Chondrocyte (in vitro differentiated cells): Measurements from ENCODE around the gene SRGAP1. TPM values are rescaled to one million over a fixed set of nuclear protein-coding genes. Genes with fewer than 3 reads are reported as not detected.

Source experiments
- DNase-seq: peaks from one replicate; pipeline ENCODE4 v3.0.0; 2021; ENCODE audit warnings: mixed read lengths, low spot score
- H3K27ac Mint-ChIP-seq: one replicate; pipeline ENCODE4 v1.8.0; 2021; ENCODE audit warnings: mild to moderate bottlenecking, moderate library complexity, mixed read lengths; ENCODE audit not compliant: unreplicated experiment
- H3K27me3 Mint-ChIP-seq: 2 replicates; pipeline ENCODE4 v1.8.0; 2021; ENCODE audit warnings: low read depth, mixed read lengths
- H3K36me3 Mint-ChIP-seq: 2 replicates; pipeline ENCODE4 v1.8.0; 2021; ENCODE audit warnings: low read depth, mixed read lengths
- H3K4me1 Mint-ChIP-seq: 2 replicates; pipeline ENCODE4 v1.8.0; 2021; ENCODE audit warnings: low read depth, mild to moderate bottlenecking, mixed read lengths
- H3K4me3 Mint-ChIP-seq: one replicate; pipeline ENCODE4 v1.8.0; 2021; ENCODE audit warnings: mild to moderate bottlenecking, moderate library complexity, mixed read lengths; ENCODE audit not compliant: unreplicated experiment
- H3K9me3 Mint-ChIP-seq: 2 replicates; pipeline ENCODE4 v1.8.0; 2021; ENCODE audit warnings: low read depth, mixed read lengths
- CTCF ChIP-seq: fragments of 200-600 bp; sonication (generic); IDR thresholded peaks from 2 replicates; pipeline ENCODE4 v1.5.0; 2021; ENCODE audit warnings: antibody characterized with exemption, mild to moderate bottlenecking, moderate library complexity
- total RNA-seq: library from RNA; stranded (reverse); gene quantifications from 3 replicates; pipeline ENCODE4 v1.2.1, GENCODE V29; 2021

Gene SRGAP1
- total RNA-seq, 1 donor from 2014 or later: 13.2 TPM

- Mint-ChIP-seq H3K27ac (no peak overlapping the region), H3K4me1 (peaks cover 42% of the 10 kb centered on the region), H3K36me3 (peaks cover 2% of the 10 kb centered on the region), H3K27me3 (no peaks in the 10 kb centered on the region), H3K4me3 (no peak overlapping the region), H3K9me3 (peaks cover 2% of the 10 kb centered on the region)
- TF ChIP-seq CTCF: no peak
- DNase-seq: no peak
Observed at GRCh38 chr12:63930971-63931370, 86.5 kb downstream of the SRGAP1 start.

- Mint-ChIP-seq H3K27ac (no peak overlapping the region), H3K4me3 (no peak overlapping the region), H3K4me1 (peaks cover 42% of the 10 kb centered on the region), H3K27me3 (no peaks in the 10 kb centered on the region), H3K36me3 (peaks cover 2% of the 10 kb centered on the region), H3K9me3 (peaks cover 2% of the 10 kb centered on the region)
- no peak for DNase-seq
- no peak for TF ChIP-seq CTCF
Observed at GRCh38 chr12:63931703-63932102, 87.2 kb downstream of the SRGAP1 start.

GRCh38 chr12:63934936-63935335 lies 90.4 kb downstream of the SRGAP1 start:
- Mint-ChIP-seq H3K4me1 (peaks cover 43% of the 10 kb centered on the region), H3K9me3 (no peaks in the 10 kb centered on the region), H3K27me3 (no peaks in the 10 kb centered on the region), H3K27ac (peak overlapping the region; percentile 28), H3K4me3 (no peak overlapping the region), H3K36me3 (peaks cover 2% of the 10 kb centered on the region)
- DNase-seq: no peak
- no peak for TF ChIP-seq CTCF

GRCh38 chr12:63935361-63935760 lies 90.9 kb downstream of the SRGAP1 start:
- Mint-ChIP-seq H3K36me3 (peaks cover 2% of the 10 kb centered on the region), H3K4me1 (peaks cover 45% of the 10 kb centered on the region), H3K27ac (peak overlapping the region; percentile 73), H3K27me3 (no peaks in the 10 kb centered on the region), H3K9me3 (no peaks in the 10 kb centered on the region), H3K4me3 (no peak overlapping the region)
- TF ChIP-seq CTCF: no peak
- no peak for DNase-seq

GRCh38 chr12:63937378-63938316 lies 93.1 kb downstream of the SRGAP1 start:
- Mint-ChIP-seq H3K36me3 (no peaks in the 10 kb centered on the region), H3K4me1 (peaks cover 47% of the 10 kb centered on the region), H3K27ac (peak overlapping the region; percentile 41), H3K27me3 (no peaks in the 10 kb centered on the region), H3K9me3 (no peaks in the 10 kb centered on the region), H3K4me3 (no peak overlapping the region)
- no peak for TF ChIP-seq CTCF
- DNase-seq: no peak
